Skeletal muscle tissue (tissue), 4 donors: Measurements from ENCODE around the gene KLHL34. TPM values are rescaled to one million over a fixed set of nuclear protein-coding genes. Genes with fewer than 3 reads are reported as not detected.

ENCODE experiments used
- H3K27ac ChIP-seq: one replicate; pipeline ENCODE4 v1.7.0; 2013; ENCODE audit warnings: mild to moderate bottlenecking, low read depth, low read length, inconsistent platforms
- H3K27me3 ChIP-seq, 3 donors: one replicate each; pipeline ENCODE4 v1.7.0; 2013; ENCODE audit warnings: low read length in 3 of 3; ENCODE audit not compliant: control insufficient read depth in 3 of 3, insufficient read depth in 3 of 3
- H3K36me3 ChIP-seq, 3 donors: one replicate each; pipeline ENCODE4 v1.7.0; 2013; ENCODE audit warnings: low read length in 3 of 3; ENCODE audit not compliant: control insufficient read depth in 3 of 3, insufficient read depth in 3 of 3
- H3K4me1 ChIP-seq, 3 donors: one replicate each; pipeline ENCODE4 v1.7.0; 2013; ENCODE audit warnings: low read length in 3 of 3, mild to moderate bottlenecking in 3 of 3; ENCODE audit not compliant: control insufficient read depth in 3 of 3, insufficient read depth in 3 of 3
- H3K4me3 ChIP-seq, 3 donors: one replicate each; pipeline ENCODE4 v1.7.0; 2013; ENCODE audit warnings: low read length in 3 of 3
- H3K9ac ChIP-seq, 3 donors: one replicate each; pipeline ENCODE4 v1.7.0; 2013; ENCODE audit warnings: low read length in 3 of 3, mild to moderate bottlenecking in 3 of 3, moderate library complexity in 2 of 3, low read depth in 1 of 3
- H3K9me3 ChIP-seq, 3 donors: one replicate each; pipeline ENCODE4 v1.7.0; 2013; ENCODE audit warnings: low read length in 3 of 3; ENCODE audit not compliant: control insufficient read depth in 3 of 3
- total RNA-seq: library from RNA; depleted of rRNA; stranded (reverse); fragments of >200 nt; gene quantifications from one replicate; pipeline ENCODE4 v1.2.3, GENCODE V29; 2014
- donor health status: Osteomylitis.

The KLHL34 gene
- total RNA-seq, 1 donor from 2014 or later = under 0.01 TPM

DNA sequence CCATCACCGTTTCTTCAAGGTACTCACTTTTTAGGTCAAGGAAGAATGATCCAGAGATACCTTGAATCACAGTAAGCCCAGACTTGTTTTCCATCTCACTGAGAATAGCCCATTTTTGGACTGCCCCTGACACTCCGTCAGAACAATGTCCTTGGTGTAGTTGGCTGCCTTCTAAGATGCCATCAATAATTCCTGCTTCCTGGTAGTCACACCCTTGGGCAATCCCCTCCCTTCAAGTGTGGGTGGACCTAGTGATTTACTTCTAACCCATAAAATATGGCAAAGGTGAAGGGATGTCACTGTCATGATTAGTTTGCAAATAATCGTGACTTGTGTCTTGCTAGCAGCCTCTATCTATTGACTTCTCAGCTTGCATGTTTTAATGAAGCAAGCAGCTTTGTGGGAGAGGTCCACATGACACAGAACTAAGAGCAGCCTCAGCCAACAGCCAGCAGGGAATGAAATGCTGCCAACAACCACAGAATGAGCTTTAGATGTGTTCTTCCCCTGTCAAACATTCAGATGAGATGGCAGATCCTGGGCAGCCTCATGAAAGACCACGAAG lies 20.0 kb upstream of the KLHL34 start:
- no peaks in the 10 kb centered on the region for H3K9me3 ChIP-seq
- H3K4me1 ChIP-seq = no peaks in the 10 kb centered on the region
- no peak overlapping the region for H3K4me3 ChIP-seq
- no peaks in the 10 kb centered on the region for H3K36me3 ChIP-seq
- H3K9ac ChIP-seq = no peak overlapping the region
- H3K27me3 ChIP-seq = no peaks in the 10 kb centered on the region
- no peak overlapping the region for H3K27ac ChIP-seq

- Histone ChIP-seq H3K4me1 (no peaks in the 10 kb centered on the region), H3K27ac (no peak overlapping the region), H3K9ac (no peak overlapping the region), H3K36me3 (no peaks in the 10 kb centered on the region), H3K27me3 (no peaks in the 10 kb centered on the region), H3K9me3 (no peaks in the 10 kb centered on the region), H3K4me3 (no peak overlapping the region)
Measured at GRCh38 chrX:21675931-21676330, 17.8 kb upstream of the KLHL34 start.

- Histone ChIP-seq H3K9ac (no peak overlapping the region), H3K27ac (no peak overlapping the region), H3K36me3 (no peaks in the 10 kb centered on the region), H3K9me3 (no peaks in the 10 kb centered on the region), H3K4me3 (no peak overlapping the region), H3K27me3 (no peaks in the 10 kb centered on the region), H3K4me1 (no peaks in the 10 kb centered on the region)
Measured at GRCh38 chrX:21674430-21675186, 16.5 kb upstream of the KLHL34 start.

DNA sequence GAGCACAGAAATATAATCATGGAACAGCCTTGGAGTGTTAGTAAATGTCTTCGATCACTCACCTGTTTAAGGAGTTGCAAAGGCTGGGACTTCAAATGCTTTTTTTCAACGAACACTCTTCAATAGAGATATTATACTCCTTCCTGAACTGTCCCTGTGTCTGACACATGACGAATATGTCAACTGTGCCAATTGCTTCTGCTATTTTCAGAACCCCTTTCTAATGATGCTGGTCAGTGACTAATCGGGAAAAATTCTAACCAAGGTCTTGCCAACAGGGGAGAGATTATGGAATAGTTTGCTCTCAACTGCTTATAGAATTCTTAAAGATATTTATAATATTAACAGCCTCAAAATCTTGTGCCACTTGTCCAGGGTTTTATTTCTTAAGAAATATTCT lies 8.5 kb upstream of the KLHL34 start:
- H3K36me3 ChIP-seq = no peaks in the 10 kb centered on the region
- H3K9me3 ChIP-seq = no peaks in the 10 kb centered on the region
- peak overlapping the region in 1 of 3 donors; percentile 22 for H3K4me3 ChIP-seq
- H3K9ac ChIP-seq = peak overlapping the region in 2 of 3 donors; percentile 32 to 35
- no peaks in the 10 kb centered on the region for H3K27me3 ChIP-seq
- peak overlapping the region; percentile 74 for H3K27ac ChIP-seq
- H3K4me1 ChIP-seq = peaks cover 0 to 29% (median 13%) of the 10 kb centered on the region in 3 donors

DNA sequence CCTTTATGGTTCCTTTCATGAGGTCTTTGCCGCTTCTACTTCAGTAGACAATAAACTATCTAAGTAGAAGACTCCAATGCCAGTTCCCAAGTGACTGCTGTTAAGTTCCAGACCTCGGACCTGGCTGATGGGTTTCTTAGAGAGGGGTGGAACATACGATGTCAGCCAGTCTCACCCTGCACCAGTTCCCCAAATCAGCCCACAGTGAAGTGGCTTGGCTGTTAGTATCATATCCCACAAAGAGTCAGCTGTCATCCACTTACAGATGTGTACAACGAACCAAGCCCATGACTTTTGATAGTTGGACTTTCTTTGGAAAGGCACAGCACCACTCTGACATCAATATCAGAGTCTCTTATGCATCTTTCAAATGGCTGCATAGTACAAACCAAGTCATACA lies 8.1 kb upstream of the KLHL34 start:
- Histone ChIP-seq H3K27ac (peak overlapping the region; percentile 74), H3K9me3 (no peaks in the 10 kb centered on the region), H3K27me3 (no peaks in the 10 kb centered on the region), H3K9ac (peak overlapping the region in 2 of 3 donors; percentile 32 to 35), H3K36me3 (no peaks in the 10 kb centered on the region), H3K4me3 (peak overlapping the region in 1 of 3 donors; percentile 22), H3K4me1 (peaks cover 0 to 33% (median 15%) of the 10 kb centered on the region in 3 donors)

DNA sequence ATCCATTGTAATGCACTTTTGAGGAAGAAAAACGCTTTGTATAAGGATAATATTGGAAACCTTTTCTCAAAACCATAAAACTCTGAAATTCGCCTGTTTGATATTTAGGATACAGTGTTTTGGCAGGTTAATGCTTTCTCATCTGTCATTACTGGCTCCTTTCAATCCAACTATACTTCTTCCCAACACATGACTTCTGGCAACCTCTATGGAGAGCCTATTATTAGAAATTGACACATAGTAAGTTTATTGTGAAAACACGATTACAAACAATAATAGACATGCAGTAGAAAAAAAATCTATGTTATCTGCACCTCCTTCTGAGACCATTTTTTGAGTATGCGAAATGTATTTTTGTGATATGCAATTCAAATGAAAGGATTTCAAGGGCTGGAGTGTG lies 4.6 kb upstream of the KLHL34 start:
- H3K27me3 ChIP-seq = no peaks in the 10 kb centered on the region
- H3K4me1 ChIP-seq = peaks cover 0 to 33% (median 15%) of the 10 kb centered on the region in 3 donors
- peak overlapping the region; percentile 72 for H3K27ac ChIP-seq
- peak overlapping the region in 1 of 3 donors; percentile 50 for H3K9ac ChIP-seq
- H3K9me3 ChIP-seq = no peaks in the 10 kb centered on the region
- H3K4me3 ChIP-seq = no peak overlapping the region
- H3K36me3 ChIP-seq = no peaks in the 10 kb centered on the region

DNA sequence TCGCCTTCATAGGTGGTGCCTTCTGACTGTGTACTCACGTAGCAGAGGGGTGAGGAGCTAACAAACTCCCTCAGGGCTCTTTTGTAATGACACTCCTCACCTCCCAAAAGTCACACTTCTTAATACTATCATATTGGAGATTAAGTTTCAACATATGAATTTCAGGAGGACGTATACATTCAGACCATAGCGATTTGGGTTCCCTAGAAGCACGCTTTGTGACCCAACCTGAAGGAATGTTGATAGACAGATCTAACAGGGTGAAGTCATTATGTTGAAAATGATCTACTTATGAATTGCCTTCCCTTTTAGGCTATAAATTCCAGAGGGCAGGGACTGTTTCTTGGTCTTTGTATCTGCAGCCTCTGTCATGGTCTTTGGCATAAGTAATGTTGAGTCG lies 3.2 kb upstream of the KLHL34 start:
- Histone ChIP-seq H3K9me3 (no peaks in the 10 kb centered on the region), H3K36me3 (peaks cover 0 to 4% (median 0%) of the 10 kb centered on the region in 3 donors), H3K27me3 (no peaks in the 10 kb centered on the region), H3K4me1 (peaks cover 0 to 24% (median 15%) of the 10 kb centered on the region in 3 donors), H3K27ac (peak overlapping the region; percentile 72), H3K4me3 (peak overlapping the region in 1 of 3 donors; percentile 29), H3K9ac (no peak overlapping the region)

DNA sequence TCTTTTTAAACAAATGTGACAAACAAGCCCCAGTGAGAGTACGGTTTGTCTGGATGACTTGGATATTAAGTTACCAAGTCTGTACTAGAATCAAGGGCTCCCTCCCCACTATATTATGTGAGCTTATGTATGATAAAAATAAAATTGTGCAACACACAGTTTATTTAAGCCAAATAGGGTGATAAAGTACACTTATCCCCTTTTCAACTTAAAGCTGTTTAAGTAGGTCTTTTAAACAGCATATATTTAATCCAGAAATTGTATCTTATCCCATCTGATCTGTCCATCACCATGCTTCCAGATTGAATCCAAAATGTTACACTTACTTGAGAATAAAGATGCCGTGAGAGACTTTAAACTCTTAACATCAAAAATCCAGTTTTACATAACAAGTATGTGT lies 2.0 kb upstream of the KLHL34 start:
- peak overlapping the region; percentile 68 for H3K27ac ChIP-seq
- no peaks in the 10 kb centered on the region for H3K27me3 ChIP-seq
- peak overlapping the region in 1 of 3 donors; percentile 58 for H3K4me3 ChIP-seq

GRCh38 chrX:21659320-21659719 lies 1.2 kb upstream of the KLHL34 start:
- Histone ChIP-seq H3K36me3 (peaks cover 0 to 7% (median 0%) of the 10 kb centered on the region in 3 donors), H3K9ac (peak overlapping the region; percentile 70 to 83 (median 78)), H3K4me1 (peaks cover 0 to 16% (median 10%) of the 10 kb centered on the region in 3 donors), H3K27ac (peak overlapping the region; percentile 89), H3K4me3 (peak overlapping the region; percentile 62 to 68 (median 63)), H3K9me3 (no peaks in the 10 kb centered on the region), H3K27me3 (no peaks in the 10 kb centered on the region)

More for the DNA sequence above, 2.0 kb upstream of the KLHL34 start:
- peak overlapping the region in 1 of 3 donors; percentile 80 for H3K9ac ChIP-seq
- H3K36me3 ChIP-seq = peaks cover 0 to 7% (median 0%) of the 10 kb centered on the region in 3 donors
- H3K9me3 ChIP-seq = no peaks in the 10 kb centered on the region
- H3K4me1 ChIP-seq = peaks cover 0 to 25% (median 15%) of the 10 kb centered on the region in 3 donors

GRCh38 chrX:21658746-21659145 lies 616 bp upstream of the KLHL34 start:
- H3K9me3 ChIP-seq = no peaks in the 10 kb centered on the region
- H3K27me3 ChIP-seq = no peaks in the 10 kb centered on the region
- peak overlapping the region; percentile 70 to 83 (median 78) for H3K9ac ChIP-seq
- H3K4me1 ChIP-seq = peaks cover 0 to 15% (median 8%) of the 10 kb centered on the region in 3 donors
- H3K36me3 ChIP-seq = peaks cover 0 to 7% (median 0%) of the 10 kb centered on the region in 3 donors
- peak overlapping the region; percentile 62 to 68 (median 63) for H3K4me3 ChIP-seq
- peak overlapping the region; percentile 89 for H3K27ac ChIP-seq
